Measurements from ENCODE around the gene PITPNM1. TPM values are rescaled to one million over a fixed set of nuclear protein-coding genes. Genes with fewer than 3 reads are reported as not detected.

Gene PITPNM1
- total RNA-seq, 2 experiments from 2014 or later: 90.0 to 94.8 TPM

GRCh38 chr11:67503119-67504004 lies 1.8 kb downstream of the PITPNM1 start:
- TF ChIP-seq CTCF (IDR thresholded peaks at IDR 0.05): no peak
- peaks cover 50% of the 10 kb centered on the region for H3K4me1 Mint-ChIP-seq (ENCODE audit: low read depth)
- H3K36me3 Mint-ChIP-seq (ENCODE audit: low read depth): peaks cover 43% of the 10 kb centered on the region
- Histone ChIP-seq H3K9me3 (ENCODE audit: control insufficient read depth in 1 of 2, insufficient read depth in 1 of 2, low read length in 2 of 2) (no peaks in the 10 kb centered on the region), H3K27me3 (ENCODE audit: control insufficient read depth in 1 of 2, insufficient read depth in 2 of 2, low read length in 2 of 2) (no peaks in the 10 kb centered on the region), H3K4me1 (ENCODE audit: insufficient read depth, low read length) (peaks cover 58% of the 10 kb centered on the region), H3K36me3 (ENCODE audit: insufficient read depth, low read length) (peaks cover 55% of the 10 kb centered on the region), H3K4me3 (ENCODE audit: low read length) (peak overlapping the region; percentile 36), H3K27ac (ENCODE audit: low read depth in 1 of 2, low read length in 2 of 2) (no peak overlapping the region)
- H3K27ac Mint-ChIP-seq: peak overlapping the region; percentile 72
- DNase-seq: peak in 1 of 14 experiments; percentile 33
- intact Hi-C loops (cut with DNase I, micrococcal nuclease): loop anchor here in 1 of 2 experiments (10.0 kb wide), 1 partner anchor 259 kb away; no protein-coding TSS in a partner anchor
- ChIA-PET CTCF (no interaction called here), POLR2A (interaction anchor here (0.8 kb wide), 1 partner anchor 19 kb away, joined by 3 read pairs; no protein-coding TSS in a partner anchor)
- no peaks in the 10 kb centered on the region for H3K27me3 Mint-ChIP-seq
- no peak for ATAC-seq (ENCODE audit: poor library complexity)
- H3K4me3 Mint-ChIP-seq: peak overlapping the region; percentile 88
- H3K9me3 Mint-ChIP-seq: no peaks in the 10 kb centered on the region

- Mint-ChIP-seq H3K4me3 (peak overlapping the region; percentile 88), H3K27ac (peak overlapping the region; percentile 72), H3K9me3 (no peaks in the 10 kb centered on the region), H3K36me3 (ENCODE audit: low read depth) (peaks cover 45% of the 10 kb centered on the region), H3K27me3 (no peaks in the 10 kb centered on the region), H3K4me1 (ENCODE audit: low read depth) (peaks cover 46% of the 10 kb centered on the region)
- Histone ChIP-seq H3K27me3 (ENCODE audit: control insufficient read depth in 1 of 2, insufficient read depth in 2 of 2, low read length in 2 of 2) (no peaks in the 10 kb centered on the region), H3K27ac (ENCODE audit: low read depth in 1 of 2, low read length in 2 of 2) (no peak overlapping the region), H3K36me3 (ENCODE audit: insufficient read depth, low read length) (peaks cover 64% of the 10 kb centered on the region), H3K4me3 (ENCODE audit: low read length) (no peak overlapping the region), H3K4me1 (ENCODE audit: insufficient read depth, low read length) (peaks cover 51% of the 10 kb centered on the region), H3K9me3 (ENCODE audit: control insufficient read depth in 1 of 2, insufficient read depth in 1 of 2, low read length in 2 of 2) (no peaks in the 10 kb centered on the region)
- POLR2A ChIA-PET: interaction anchor here (0.8 to 1.5 kb wide), 2 partner anchors 18 to 20 kb away, joined by 3 to 6 read pairs; partner anchors contain the start of gene AIP
- no peak for TF ChIP-seq CTCF (IDR thresholded peaks at IDR 0.05)
- CTCF ChIA-PET: no interaction called here
- DNase-seq (peak in 1 of 14 experiments; percentile 17), ATAC-seq (ENCODE audit: poor library complexity) (no peak)
- intact Hi-C loops (cut with DNase I, micrococcal nuclease): loop anchor here in 1 of 2 experiments (10.0 kb wide), 1 partner anchor 258 kb away; no protein-coding TSS in a partner anchor
These were observed 2.7 kb downstream of the PITPNM1 start for GRCh38 chr11:67502328-67502979.

GRCh38 chr11:67501854-67502253 lies 3.3 kb downstream of the PITPNM1 start:
- Mint-ChIP-seq H3K27me3 (no peaks in the 10 kb centered on the region), H3K36me3 (ENCODE audit: low read depth) (peaks cover 46% of the 10 kb centered on the region), H3K9me3 (no peaks in the 10 kb centered on the region), H3K4me3 (peak overlapping the region; percentile 54), H3K27ac (no peak overlapping the region), H3K4me1 (ENCODE audit: low read depth) (peaks cover 42% of the 10 kb centered on the region)
- TF ChIP-seq CTCF (IDR thresholded peaks at IDR 0.05): no peak
- peaks cover 65% of the 10 kb centered on the region for H3K36me3 ChIP-seq (ENCODE audit: insufficient read depth, low read length)
- H3K4me3 ChIP-seq (ENCODE audit: low read length): no peak overlapping the region
- peaks cover 45% of the 10 kb centered on the region for H3K4me1 ChIP-seq (ENCODE audit: insufficient read depth, low read length)
- DNase-seq (peak in 1 of 14 experiments; percentile 24), ATAC-seq (ENCODE audit: poor library complexity) (no peak)
- H3K27ac ChIP-seq (ENCODE audit: low read depth in 1 of 2, low read length in 2 of 2): no peak overlapping the region
- H3K9me3 ChIP-seq (ENCODE audit: control insufficient read depth in 1 of 2, insufficient read depth in 1 of 2, low read length in 2 of 2): no peaks in the 10 kb centered on the region
- intact Hi-C loops (cut with DNase I, micrococcal nuclease): loop anchor here in 1 of 2 experiments (10.0 kb wide), 1 partner anchor 257 kb away; no protein-coding TSS in a partner anchor
- H3K27me3 ChIP-seq (ENCODE audit: control insufficient read depth in 1 of 2, insufficient read depth in 2 of 2, low read length in 2 of 2): no peaks in the 10 kb centered on the region
- ChIA-PET POLR2A (interaction anchor here (1.5 kb wide), 1 partner anchor 19 kb away, joined by 6 read pairs; the partner anchor contains the start of gene AIP), CTCF (no interaction called here)

Data from CD4-positive, alpha-beta T cell (primary cell).